ENCODE results near the gene PYCARD. TPM values are rescaled to one million over a fixed set of nuclear protein-coding genes. Genes with fewer than 3 reads are reported as not detected.
A peak's percentile ranks its signal among the peaks of the same experiment; 100 is the strongest.
"Not testable (repeated sequence)": the region's sequence is repeated elsewhere in the genome, so short reads cannot be mapped to it uniquely, and the experiment has no call there.

Gene PYCARD
- total RNA-seq, 5 donors from 2014 or later (not counting 1 experiment from before 2014, with no cell fraction given): 16.1 to 40.3 (median 33.4) TPM

- Histone ChIP-seq H3K36me3 (ENCODE audit: control insufficient read depth in 2 of 2, extremely low read depth in 1 of 2, insufficient read depth in 1 of 2, low read length in 1 of 2) (no peaks in the 10 kb centered on the region), H3K27ac (ENCODE audit: low read length) (no peak overlapping the region), H3K27me3 (replicated peaks in 1 of 2; ENCODE audit: control insufficient read depth in 2 of 2, extremely low read depth in 1 of 2, insufficient read depth in 2 of 2, low read length in 1 of 2) (peaks cover 0 to 8% of the 10 kb centered on the region in 2 experiments), H3K9me3 (no peaks in the 10 kb centered on the region), H3K4me3 (ENCODE audit: control insufficient read depth in 1 of 2, extremely low read depth in 1 of 2, low read length in 1 of 2) (no peak overlapping the region), H3K4me1 (ENCODE audit: control insufficient read depth in 1 of 2, extremely low read depth in 1 of 2, insufficient read depth in 2 of 2, low read length in 2 of 2) (peaks cover 0 to 12% of the 10 kb centered on the region in 2 experiments)
- no peaks in the 10 kb centered on the region for H3K36me3 Mint-ChIP-seq
- ChIA-PET CTCF (no interaction called here), POLR2A (no interaction called here)
- H3K4me3 Mint-ChIP-seq: no peak overlapping the region
- H3K27me3 Mint-ChIP-seq: no peaks in the 10 kb centered on the region
- 89% methylated on average over 3 of the region's 6 CpGs for WGBS (ENCODE audit: insufficient coverage)
- peaks cover 10 to 15% (median 11%) of the 10 kb centered on the region in 3 donors for H3K4me1 Mint-ChIP-seq
- no peak overlapping the region for H3K27ac Mint-ChIP-seq
- no peaks in the 10 kb centered on the region for H3K9me3 Mint-ChIP-seq
- no peak for ATAC-seq (replicated peaks in 1 of 4)
- DNase-seq: no peak
These were observed 4.2 kb upstream of the PYCARD start for GRCh38 chr16:31206776-31207175.

- no peak for ATAC-seq (replicated peaks in 1 of 4)
These were observed 2.5 kb upstream of the PYCARD start for GRCh38 chr16:31204871-31205666.

GRCh38 chr16:31201582-31202413 is 762 bp downstream of the PYCARD start:
- Mint-ChIP-seq H3K27ac (peak overlapping the region; percentile 57 to 87), H3K9me3 (no peaks in the 10 kb centered on the region), H3K36me3 (no peaks in the 10 kb centered on the region), H3K4me3 (peak overlapping the region; percentile 87 to 90 (median 89)), H3K4me1 (peaks cover 50 to 52% (median 50%) of the 10 kb centered on the region in 3 donors), H3K27me3 (no peaks in the 10 kb centered on the region)
- H3K9me3 ChIP-seq: no peaks in the 10 kb centered on the region
- H3K27ac ChIP-seq (ENCODE audit: low read length): peak overlapping the region; percentile 67
- CTCF ChIA-PET: interaction anchor here (0.5 to 1.7 kb wide), 6 partner anchors 17 to 509 kb away, joined by 3 to 4 read pairs (median 4); no protein-coding TSS in a partner anchor
- 38% methylated on average over 19 of the region's 35 CpGs for WGBS (ENCODE audit: insufficient coverage)
- DNase-seq: peak in 31 of 35 experiments; percentile 17 to 64 (median 39)
- POLR2A ChIA-PET: interaction anchor here (0.6 to 1.3 kb wide), 6 partner anchors 9 to 128 kb away, joined by 3 to 12 read pairs (median 4); partner anchors contain the start of genes FUS (in 1 of the 2) and ZNF668 (in 1 of the 2)
- peaks cover 0 to 8% of the 10 kb centered on the region in 2 donors for H3K36me3 ChIP-seq (ENCODE audit: control insufficient read depth in 2 of 2, extremely low read depth in 1 of 2, insufficient read depth in 1 of 2, low read length in 1 of 2)
- peak; percentile 56 to 82 (median 80) for ATAC-seq (replicated peaks in 1 of 4)
- H3K27me3 ChIP-seq (replicated peaks in 1 of 2; ENCODE audit: control insufficient read depth in 2 of 2, extremely low read depth in 1 of 2, insufficient read depth in 2 of 2, low read length in 1 of 2): no peaks in the 10 kb centered on the region
- H3K4me1 ChIP-seq (ENCODE audit: control insufficient read depth in 1 of 2, extremely low read depth in 1 of 2, insufficient read depth in 2 of 2, low read length in 2 of 2): peaks cover 13 to 46% of the 10 kb centered on the region in 2 experiments
- peak overlapping the region; percentile 89 to 95 for H3K4me3 ChIP-seq (ENCODE audit: control insufficient read depth in 1 of 2, extremely low read depth in 1 of 2, low read length in 1 of 2)

More at GRCh38 chr16:31204871-31205666, 2.5 kb upstream of the PYCARD start:
- Mint-ChIP-seq H3K4me1 (peaks cover 27 to 29% (median 27%) of the 10 kb centered on the region in 3 donors), H3K27me3 (no peaks in the 10 kb centered on the region), H3K9me3 (no peaks in the 10 kb centered on the region), H3K4me3 (peak overlapping the region in 1 of 3 donors; percentile 14), H3K36me3 (no peaks in the 10 kb centered on the region), H3K27ac (no peak overlapping the region)
- Histone ChIP-seq H3K27ac (ENCODE audit: low read length) (no peak overlapping the region), H3K4me3 (ENCODE audit: control insufficient read depth in 1 of 2, extremely low read depth in 1 of 2, low read length in 1 of 2) (no peak overlapping the region), H3K4me1 (ENCODE audit: control insufficient read depth in 1 of 2, extremely low read depth in 1 of 2, insufficient read depth in 2 of 2, low read length in 2 of 2) (peaks cover 9 to 29% of the 10 kb centered on the region in 2 experiments), H3K9me3 (no peaks in the 10 kb centered on the region), H3K27me3 (replicated peaks in 1 of 2; ENCODE audit: control insufficient read depth in 2 of 2, extremely low read depth in 1 of 2, insufficient read depth in 2 of 2, low read length in 1 of 2) (peaks cover 0 to 8% of the 10 kb centered on the region in 2 experiments), H3K36me3 (ENCODE audit: control insufficient read depth in 2 of 2, extremely low read depth in 1 of 2, insufficient read depth in 1 of 2, low read length in 1 of 2) (no peaks in the 10 kb centered on the region)
- POLR2A ChIA-PET: interaction anchor here in 1 of 2 donors (0.7 kb wide), 1 partner anchor 35 kb away, joined by 3 read pairs; no protein-coding TSS in a partner anchor
- WGBS (ENCODE audit: insufficient coverage): 100% methylated on average over 2 of the region's 9 CpGs
- CTCF ChIA-PET: no interaction called here
- DNase-seq: no peak

DNA sequence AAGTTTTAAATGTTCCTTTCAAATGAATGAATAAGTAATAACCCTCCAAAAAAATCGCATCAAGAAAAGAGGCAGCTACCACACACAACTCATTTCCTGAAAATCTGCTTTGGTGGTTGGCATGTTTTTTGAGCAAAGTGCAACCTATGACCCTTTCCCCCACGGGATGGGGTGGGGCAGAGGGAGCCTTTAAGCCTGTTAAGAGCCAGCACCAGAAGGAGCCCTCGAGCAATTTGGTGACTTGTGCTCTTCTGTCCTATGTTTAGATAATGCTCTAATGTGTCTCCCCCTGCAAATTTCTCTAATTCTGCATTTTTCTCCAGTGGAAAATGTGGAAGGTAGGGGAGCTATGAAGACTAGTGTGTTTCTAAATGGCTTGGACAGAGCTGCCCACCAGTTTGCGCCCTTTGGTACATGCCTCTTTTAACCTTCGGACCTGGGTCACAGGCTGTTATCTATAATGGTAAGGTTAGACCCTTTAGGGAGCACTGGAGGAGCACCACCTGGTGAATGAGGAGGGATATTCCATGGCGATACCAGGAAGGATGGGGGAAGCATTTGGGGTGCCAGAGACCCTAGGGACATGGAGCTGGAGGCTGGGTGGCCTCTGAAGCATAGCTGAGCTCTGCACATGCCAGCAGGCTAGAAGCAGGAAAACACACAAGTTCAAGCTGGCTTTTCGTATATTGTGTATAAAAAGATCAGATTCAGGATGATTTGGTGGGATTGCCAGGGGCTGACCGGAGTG is 1.6 kb downstream of the PYCARD start:
- Histone ChIP-seq H3K4me1 (ENCODE audit: control insufficient read depth in 1 of 2, extremely low read depth in 1 of 2, insufficient read depth in 2 of 2, low read length in 2 of 2) (peaks cover 13 to 46% of the 10 kb centered on the region in 2 experiments), H3K4me3 (ENCODE audit: control insufficient read depth in 1 of 2, extremely low read depth in 1 of 2, low read length in 1 of 2) (peak overlapping the region; percentile 89 to 95), H3K36me3 (ENCODE audit: control insufficient read depth in 2 of 2, extremely low read depth in 1 of 2, insufficient read depth in 1 of 2, low read length in 1 of 2) (peaks cover 5 to 16% of the 10 kb centered on the region in 2 donors), H3K9me3 (no peaks in the 10 kb centered on the region), H3K27me3 (replicated peaks in 1 of 2; ENCODE audit: control insufficient read depth in 2 of 2, extremely low read depth in 1 of 2, insufficient read depth in 2 of 2, low read length in 1 of 2) (no peaks in the 10 kb centered on the region), H3K27ac (ENCODE audit: low read length) (peak overlapping the region; percentile 67)
- ATAC-seq (replicated peaks in 1 of 4) (peak; percentile 32 to 48 (median 42)), DNase-seq (peak in 31 of 35 experiments; percentile 36 to 73 (median 54))
- Mint-ChIP-seq H3K36me3 (peaks cover 5% of the 10 kb centered on the region), H3K9me3 (no peaks in the 10 kb centered on the region), H3K27ac (peak overlapping the region; percentile 57 to 87), H3K27me3 (no peaks in the 10 kb centered on the region), H3K4me1 (peaks cover 54 to 58% (median 56%) of the 10 kb centered on the region in 3 donors), H3K4me3 (peak overlapping the region; percentile 87 to 90 (median 89))
- WGBS (ENCODE audit: insufficient coverage): 87% methylated on average over 5 of the region's 8 CpGs
- ChIA-PET POLR2A (interaction anchor here (0.5 to 1.5 kb wide), 5 partner anchors 12 to 1119 kb away, joined by 3 to 6 read pairs (median 3); no protein-coding TSS in a partner anchor), CTCF (interaction anchor here (0.5 to 1.7 kb wide), 6 partner anchors 15 to 509 kb away, joined by 3 to 4 read pairs (median 4); no protein-coding TSS in a partner anchor)

GRCh38 chr16:31200111-31200510 is 2.4 kb downstream of the PYCARD start:
- Mint-ChIP-seq H3K4me1 (peaks cover 55 to 64% (median 61%) of the 10 kb centered on the region in 3 donors), H3K4me3 (peak overlapping the region in 2 of 3 donors; percentile 17 to 90), H3K27ac (peak overlapping the region; percentile 57 to 65)
- H3K9me3 ChIP-seq; ATAC-seq (replicated peaks in 1 of 4); H3K27me3 Mint-ChIP-seq; H3K27me3 ChIP-seq (replicated peaks in 1 of 2; ENCODE audit: control insufficient read depth in 2 of 2, extremely low read depth in 1 of 2, insufficient read depth in 2 of 2, low read length in 1 of 2); DNase-seq; H3K27ac ChIP-seq (ENCODE audit: low read length); H3K4me3 ChIP-seq (ENCODE audit: control insufficient read depth in 1 of 2, extremely low read depth in 1 of 2, low read length in 1 of 2); H3K36me3 Mint-ChIP-seq; H3K9me3 Mint-ChIP-seq: not testable (repeated sequence)
- Histone ChIP-seq H3K36me3 (ENCODE audit: control insufficient read depth in 2 of 2, extremely low read depth in 1 of 2, insufficient read depth in 1 of 2, low read length in 1 of 2) (peaks cover 14 to 25% of the 10 kb centered on the region in 2 donors), H3K4me1 (ENCODE audit: control insufficient read depth in 1 of 2, extremely low read depth in 1 of 2, insufficient read depth in 2 of 2, low read length in 2 of 2) (peaks cover 13 to 46% of the 10 kb centered on the region in 2 experiments)
- 80% methylated on average over 7 of the region's 8 CpGs for WGBS (ENCODE audit: insufficient coverage)
- CTCF ChIA-PET: interaction anchor here in 1 of 2 donors (0.8 to 1.7 kb wide), 2 partner anchors 16 to 260 kb away, joined by 3 to 4 read pairs; no protein-coding TSS in a partner anchor
- POLR2A ChIA-PET: interaction anchor here (0.6 to 1.5 kb wide), 3 partner anchors 11 to 23 kb away, joined by 3 to 6 read pairs (median 6); no protein-coding TSS in a partner anchor

All from T-cell (primary cell).